ENCODE measurements around the gene CDIPT.
"Not testable (repeated sequence)": the region's sequence is repeated elsewhere in the genome, so short reads cannot be mapped to it uniquely, and the experiment has no call there.

Gene CDIPT

DNA sequence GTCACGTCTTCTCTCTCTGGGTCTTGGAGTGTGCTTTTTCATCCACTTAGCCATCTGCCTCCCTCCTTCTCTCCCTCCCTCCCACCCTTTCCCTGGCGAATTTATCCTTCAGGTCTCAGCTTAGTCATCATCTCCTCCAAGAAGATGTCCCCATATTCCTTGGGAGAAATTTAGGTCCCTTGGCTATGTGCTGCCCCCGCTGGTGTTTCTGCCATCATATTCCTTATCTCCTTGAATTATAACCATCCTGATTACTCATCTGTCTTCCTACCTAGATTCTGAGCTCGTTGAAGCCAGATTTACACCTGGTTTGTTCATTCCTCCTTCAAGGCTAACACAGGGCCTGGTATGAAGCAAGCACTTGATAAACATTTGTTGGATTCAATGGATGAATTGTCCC lies 31.3 kb upstream of the CDIPT start:
- DNase-seq: no peak

GRCh38 chr16:29893553-29893952 lies 30.5 kb upstream of the CDIPT start:
- DNase-seq: no peak

DNA sequence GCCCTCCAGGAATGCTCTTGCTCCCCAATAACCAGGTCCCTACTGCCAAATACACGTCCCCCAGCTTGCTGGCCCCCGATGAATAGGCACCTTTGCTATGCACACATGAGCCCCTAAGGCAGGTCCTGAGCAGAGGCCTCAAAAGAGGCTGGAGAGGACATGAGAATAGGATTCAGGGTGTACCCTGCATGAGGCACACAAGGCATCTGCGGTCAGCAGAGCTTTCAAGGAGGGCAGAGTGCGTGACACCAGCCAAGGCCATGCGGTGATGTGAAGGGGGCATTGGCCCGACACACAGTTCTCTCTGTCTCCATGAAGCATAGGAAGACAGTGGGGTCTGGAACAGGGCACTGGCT lies 29.4 kb upstream of the CDIPT start:
- no peak for DNase-seq

DNA sequence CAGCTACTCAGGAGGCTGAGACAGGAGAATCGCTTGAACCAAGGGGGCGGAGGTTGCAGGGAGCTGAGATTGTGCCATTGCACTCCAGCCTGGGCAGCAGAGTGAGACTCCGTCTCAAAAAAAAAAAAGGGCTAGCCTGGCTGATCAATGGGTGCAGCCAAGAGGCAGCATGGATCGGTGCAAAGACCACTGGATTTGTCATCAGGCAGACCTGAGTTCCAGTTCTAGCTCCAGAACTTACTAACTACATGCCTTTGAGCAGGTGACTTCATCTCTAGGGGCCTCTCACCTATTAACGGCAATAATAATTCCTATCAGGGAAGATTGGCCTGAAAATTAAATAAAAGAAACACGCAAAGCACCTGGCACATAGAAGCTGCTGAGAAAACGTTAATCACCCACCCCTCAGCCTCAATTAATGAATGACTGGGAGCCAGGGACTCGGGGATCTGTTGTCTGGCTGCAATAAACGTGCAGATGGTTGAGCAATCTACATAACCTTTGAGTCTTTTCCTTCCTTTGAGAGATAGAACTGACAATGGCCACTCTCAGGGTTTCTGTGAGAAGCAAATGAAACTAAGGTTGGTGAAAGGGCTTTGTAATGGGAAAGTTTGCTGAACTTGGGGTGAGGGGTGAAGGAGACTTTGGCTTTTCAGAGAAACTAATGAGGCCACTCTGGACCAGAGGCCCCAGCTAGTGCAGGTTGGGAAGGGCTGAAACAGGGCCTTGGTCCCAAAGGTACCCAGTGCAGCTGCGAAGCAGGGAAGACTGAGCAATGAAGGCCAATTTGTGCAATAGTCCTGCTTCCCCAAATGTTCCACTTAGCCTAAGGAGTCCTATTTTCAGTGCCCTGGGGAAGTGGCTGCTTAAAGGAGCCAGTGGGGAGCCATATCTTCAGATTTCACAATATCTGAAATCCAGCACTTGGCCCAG lies 28.8 kb upstream of the CDIPT start:
- DNase-seq: peak in 1 of 2 experiments; percentile 21

DNA sequence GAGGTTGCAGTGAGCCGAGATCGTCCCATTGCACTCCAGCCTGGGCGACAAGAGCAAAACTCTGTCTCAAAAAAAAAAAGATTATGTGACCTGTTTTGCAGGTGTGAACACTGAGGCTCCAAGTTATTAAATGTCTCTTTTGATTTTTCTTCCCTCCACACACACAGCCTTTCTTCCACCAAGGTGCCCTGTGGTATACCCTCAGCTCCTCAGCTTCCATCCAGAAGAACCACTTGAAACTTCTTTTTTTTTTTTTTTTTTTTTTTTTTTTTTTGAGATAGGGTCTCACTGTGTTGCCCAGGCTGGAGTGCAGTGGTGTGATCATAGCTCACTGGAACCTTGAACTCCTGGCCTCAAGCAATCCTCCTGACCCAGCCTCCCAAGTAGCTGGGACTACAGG lies 26.3 kb upstream of the CDIPT start:
- DNase-seq: not testable (repeated sequence)

DNA sequence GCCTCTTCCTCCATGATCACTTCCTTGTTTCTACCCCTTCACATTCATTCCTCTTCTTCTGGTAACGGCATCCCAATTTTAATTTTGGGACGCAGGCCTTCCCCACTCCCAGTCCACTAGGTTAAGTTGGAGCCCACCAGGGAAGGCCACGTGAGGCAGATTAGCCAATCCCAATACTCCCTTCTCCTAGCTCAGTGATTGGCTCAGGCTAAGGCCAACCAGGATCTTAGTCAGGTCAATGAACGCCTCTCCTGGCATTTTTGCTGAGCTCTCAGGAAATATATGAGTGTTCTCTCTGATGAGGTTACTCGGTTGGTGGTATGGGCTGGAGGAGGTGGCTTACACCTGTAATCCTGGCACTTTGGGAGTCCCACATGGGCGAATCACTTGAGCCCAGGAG lies 21.0 kb upstream of the CDIPT start:
- DNase-seq: no peak

DNA sequence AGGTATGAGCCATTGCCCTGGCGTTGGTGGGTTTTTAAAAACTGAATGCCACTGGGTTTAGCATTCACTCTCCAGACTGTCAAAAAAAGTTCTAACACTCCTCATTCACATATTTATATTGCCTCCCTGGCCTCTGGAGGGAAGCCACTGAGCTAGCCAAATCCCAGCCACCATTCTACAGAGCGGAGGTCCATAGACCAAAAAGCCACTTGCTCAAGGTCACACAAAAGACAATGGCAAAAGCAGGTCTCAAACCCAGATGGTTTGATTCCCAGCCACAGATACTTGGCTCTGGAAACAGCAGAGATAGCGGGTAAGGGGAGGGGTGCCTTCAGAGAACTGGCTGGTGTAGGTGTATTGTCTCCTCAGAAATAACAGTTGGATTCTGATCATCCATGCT lies 18.0 kb upstream of the CDIPT start:
- no peak for DNase-seq

- DNase-seq: no peak
These were observed 15.1 kb upstream of the CDIPT start for GRCh38 chr16:29878172-29878571.

GRCh38 chr16:29877266-29877961 lies 14.4 kb upstream of the CDIPT start:
- DNase-seq: no peak

GRCh38 chr16:29876594-29877249 lies 13.7 kb upstream of the CDIPT start:
- DNase-seq: no peak

- no peak for DNase-seq
These were observed 13.2 kb upstream of the CDIPT start for GRCh38 chr16:29876217-29876593.

GRCh38 chr16:29875206-29875605 lies 12.2 kb upstream of the CDIPT start:
- no peak for DNase-seq

DNA sequence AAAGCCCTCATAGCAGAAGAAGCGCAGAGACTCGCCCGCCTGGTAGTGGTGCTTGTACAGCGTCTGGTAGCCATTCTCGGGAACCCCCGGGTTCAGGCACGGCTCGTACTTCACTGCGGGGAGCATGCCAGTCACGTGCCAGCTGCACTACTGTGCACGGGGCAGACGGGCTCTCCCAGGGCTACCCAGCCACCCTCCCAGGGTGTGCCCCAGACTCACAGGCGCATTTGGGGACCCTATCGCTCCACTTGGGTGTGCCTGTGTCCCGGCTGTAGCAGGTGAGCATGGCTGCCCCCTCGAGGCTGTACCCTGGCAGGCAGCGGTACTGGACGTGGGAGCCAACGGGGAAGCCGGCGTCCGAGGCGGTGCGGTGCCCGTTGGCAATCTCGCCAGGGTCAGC lies 10.3 kb upstream of the CDIPT start:
- DNase-seq: no peak

GRCh38 chr16:29871822-29872546 lies 9.0 kb upstream of the CDIPT start:
- no peak for DNase-seq

GRCh38 chr16:29869067-29869466 lies 6.0 kb upstream of the CDIPT start:
- DNase-seq: not testable (repeated sequence)

GRCh38 chr16:29868396-29869009 lies 5.5 kb upstream of the CDIPT start:
- no peak for DNase-seq

GRCh38 chr16:29864205-29864604 lies 1.2 kb upstream of the CDIPT start:
- DNase-seq: no peak

- DNase-seq: no peak
These were observed 601 bp upstream of the CDIPT start for GRCh38 chr16:29863669-29863984.

DNA sequence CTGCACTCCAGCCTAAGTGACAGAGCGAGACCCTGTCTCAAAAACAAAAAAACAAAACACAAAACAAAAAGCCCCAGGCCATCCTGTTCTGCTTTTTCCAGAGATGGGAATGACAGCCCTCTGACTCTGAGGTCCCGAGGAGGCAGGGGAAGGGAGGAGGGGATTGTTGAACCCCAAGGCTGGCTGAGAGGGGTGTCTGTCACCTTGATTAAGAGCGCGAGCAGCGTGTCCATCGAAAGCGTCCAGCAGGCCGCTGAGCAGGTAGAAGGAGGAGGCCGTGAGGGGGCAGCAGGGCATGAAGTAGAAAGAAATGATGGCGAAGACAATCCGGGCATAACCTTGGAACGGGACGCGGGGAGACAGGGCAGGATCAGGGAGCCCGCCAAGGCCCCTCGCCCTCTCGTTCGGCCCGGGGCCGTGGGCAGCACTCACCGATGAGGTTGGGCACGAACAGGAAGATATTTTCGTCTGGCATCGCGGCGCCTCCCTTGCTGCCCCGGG lies 593 bp downstream of the CDIPT start:
- DNase-seq: peak in 1 of 2 experiments; percentile 1

DNA sequence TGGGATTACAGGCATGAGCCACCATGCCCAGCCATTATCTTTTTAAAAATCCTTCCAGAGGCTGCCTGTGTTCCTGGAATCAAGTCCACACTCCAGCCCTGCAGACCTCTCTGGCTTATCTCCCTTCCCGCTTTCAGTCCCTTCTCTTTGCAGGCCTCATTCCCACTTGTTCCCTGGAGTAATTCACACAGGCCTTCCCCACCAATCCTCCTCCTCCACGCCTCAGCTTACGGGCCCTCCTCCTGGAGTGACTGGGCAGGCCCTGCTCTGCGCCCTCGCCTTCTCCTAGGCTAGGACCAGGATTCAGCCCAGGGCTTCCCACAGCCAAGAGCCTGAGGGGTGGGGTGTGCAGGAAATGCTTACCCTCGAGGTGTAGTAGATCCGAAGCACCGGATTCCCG lies 2.8 kb downstream of the CDIPT start:
- DNase-seq: no peak

- DNase-seq: no peak
These were observed 4.1 kb downstream of the CDIPT start for GRCh38 chr16:29858974-29859373.

DNA sequence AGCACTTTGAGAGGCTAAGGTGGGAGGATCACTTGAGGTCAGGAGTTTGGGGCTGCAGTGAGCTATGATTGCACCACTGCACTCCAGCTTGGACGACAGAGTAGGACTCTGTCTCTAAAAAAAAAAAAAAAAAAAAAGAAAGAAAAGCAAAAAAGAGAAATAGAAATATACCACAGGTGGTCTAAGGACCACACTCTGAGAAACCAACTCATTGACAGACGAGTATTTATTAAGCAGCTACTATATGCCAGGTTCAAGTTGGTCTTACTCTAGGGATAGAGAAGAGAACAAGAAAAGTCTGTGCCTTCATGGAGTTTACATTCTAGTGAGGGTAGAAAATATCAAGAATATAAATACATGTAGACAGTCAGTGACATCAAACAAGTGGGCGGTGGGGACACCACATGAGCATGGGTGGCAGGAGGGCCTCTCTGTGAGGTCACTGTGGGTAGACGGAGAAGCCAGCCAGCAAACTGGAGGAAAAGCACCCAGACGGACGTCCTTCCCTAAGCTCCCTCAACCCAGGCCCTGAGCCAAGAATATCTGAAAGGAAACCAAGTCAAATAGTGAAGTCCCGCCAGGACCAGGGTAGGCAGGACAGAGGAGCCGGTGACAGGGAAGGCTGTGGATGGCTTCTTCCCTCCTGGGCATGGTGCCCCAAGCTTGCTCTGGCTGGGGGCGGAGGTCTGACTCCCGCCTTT lies 4.7 kb downstream of the CDIPT start:
- DNase-seq: no peak

Measured in AML-193 (cell line).